ENCODE results near the gene INSL3.
"Not testable (repeated sequence)": the region's sequence is repeated elsewhere in the genome, so short reads cannot be mapped to it uniquely, and the experiment has no call there.

Gene INSL3

DNA sequence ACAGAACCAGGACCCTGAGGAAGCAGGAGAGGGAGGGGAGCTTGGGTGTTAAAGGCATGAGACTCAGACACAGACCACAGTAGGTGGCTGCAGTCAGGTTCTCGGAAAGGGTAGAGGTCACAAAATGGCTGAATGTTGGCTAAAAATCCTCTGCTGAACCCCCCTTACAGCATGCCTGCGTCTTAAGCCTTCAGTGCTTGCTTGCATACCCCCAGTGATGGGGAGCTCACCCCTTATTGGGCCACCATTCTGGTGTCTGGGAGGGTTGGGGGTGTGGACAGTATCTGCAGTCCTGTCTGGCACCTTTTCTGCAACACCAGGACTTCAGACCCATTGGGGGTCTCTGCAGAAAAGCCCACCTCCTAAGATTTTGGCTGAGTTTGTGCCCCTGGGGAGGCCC, 40.5 kb downstream of the INSL3 start:
- no peak for DNase-seq

DNA sequence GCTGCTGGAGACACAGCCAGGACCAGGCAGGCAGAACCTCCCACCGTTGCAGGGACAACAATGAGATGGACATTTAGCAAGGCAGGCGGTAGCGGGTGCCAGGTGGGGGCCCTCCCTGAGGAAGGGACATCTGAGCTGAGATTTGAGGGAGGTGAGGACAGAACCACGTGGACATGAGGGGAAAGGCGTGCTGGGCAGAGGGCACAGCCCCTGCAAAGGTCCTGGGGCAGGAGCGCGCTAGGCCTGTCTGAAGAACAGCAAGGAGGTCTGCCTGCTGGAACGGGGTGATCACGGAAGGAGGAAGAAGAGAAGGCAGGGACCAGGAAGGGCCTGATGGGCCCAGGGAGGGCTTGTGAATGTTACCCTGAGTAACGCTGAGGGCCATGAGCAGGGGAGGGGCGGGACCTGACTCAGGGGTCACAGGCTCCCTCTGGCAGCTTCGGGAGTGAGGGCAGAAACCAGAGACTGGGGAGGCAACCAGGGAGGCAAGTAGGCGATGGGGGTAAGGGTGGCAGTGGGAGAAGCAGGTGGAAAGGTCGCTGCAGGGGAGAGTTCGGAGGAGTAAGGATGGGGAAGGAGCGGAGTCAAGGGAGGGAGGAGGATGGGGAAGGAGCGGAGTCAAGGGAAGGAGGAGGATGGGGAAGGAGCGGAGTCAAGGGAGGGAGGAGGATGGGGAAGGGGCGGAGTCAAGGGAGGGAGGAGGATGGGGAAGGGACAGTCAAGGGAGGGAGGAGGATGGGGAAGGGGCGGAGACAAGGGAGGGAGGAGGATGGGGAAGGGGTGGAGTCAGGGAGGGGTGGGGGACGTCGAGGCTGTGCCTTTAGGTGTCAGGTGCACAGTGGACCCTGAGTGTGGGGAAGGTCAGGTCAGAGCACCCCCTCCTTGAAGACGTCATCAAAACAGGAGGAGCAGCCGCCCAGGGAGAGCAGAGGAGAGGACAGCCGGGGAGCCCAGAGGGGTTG, 42.1 kb downstream of the INSL3 start:
- DNase-seq: no peak

DNA sequence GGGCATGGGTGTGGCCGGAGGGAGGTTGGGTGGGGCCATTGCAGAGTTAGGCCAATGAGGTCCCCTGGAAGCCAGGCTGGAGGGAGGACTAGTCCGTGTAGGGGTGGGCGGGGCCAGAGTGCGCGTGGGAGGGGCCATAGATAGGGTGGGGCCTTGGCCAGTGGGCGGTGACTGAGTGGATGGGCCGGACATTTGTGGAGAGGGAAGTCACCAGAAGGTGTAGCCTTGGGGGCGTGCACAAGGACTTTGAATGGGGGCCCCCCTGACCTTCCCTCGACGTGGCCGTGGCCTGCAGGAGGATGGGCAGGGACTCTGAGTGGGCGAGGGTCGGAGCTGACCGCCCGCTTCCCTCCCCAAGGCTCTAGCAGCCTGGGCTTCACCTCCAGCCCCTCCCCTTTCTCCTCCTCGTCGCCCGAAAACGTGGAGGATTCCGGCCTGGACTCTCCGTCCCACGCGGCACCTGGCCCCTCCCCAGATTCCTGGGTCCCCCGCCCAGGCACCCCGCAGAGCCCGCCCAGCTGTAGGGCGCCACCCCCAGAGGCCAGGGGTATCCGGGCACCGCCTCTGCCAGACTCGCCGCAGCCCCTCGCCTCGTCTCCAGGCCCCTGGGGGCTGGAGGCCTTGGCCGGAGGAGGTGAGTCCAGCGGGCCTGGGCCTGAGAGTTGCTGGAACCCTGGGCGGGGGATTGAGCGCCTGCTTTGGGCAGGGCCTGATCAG, 42.9 kb downstream of the INSL3 start:
- peak; percentile 60 for DNase-seq

DNA sequence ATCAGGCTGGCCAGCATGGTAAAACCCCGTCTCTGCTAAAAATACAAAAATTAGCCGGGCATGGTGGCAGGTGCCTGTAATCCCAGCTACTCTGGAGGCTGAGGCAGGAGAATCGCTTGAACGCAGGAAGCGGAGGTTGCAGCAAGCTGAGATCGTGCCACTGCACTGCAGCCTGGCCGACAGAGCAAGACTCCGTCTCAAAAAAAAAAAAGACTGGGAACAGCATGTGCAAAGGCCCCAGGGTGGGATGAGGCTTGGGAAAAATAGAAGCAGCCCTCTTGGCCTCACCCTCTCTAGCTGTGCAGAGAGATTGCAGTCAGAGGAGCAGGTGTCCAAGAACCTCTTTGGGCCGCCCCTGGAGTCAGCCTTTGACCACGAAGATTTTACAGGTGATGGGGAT, 43.5 kb downstream of the INSL3 start:
- not testable (repeated sequence) for DNase-seq

DNA sequence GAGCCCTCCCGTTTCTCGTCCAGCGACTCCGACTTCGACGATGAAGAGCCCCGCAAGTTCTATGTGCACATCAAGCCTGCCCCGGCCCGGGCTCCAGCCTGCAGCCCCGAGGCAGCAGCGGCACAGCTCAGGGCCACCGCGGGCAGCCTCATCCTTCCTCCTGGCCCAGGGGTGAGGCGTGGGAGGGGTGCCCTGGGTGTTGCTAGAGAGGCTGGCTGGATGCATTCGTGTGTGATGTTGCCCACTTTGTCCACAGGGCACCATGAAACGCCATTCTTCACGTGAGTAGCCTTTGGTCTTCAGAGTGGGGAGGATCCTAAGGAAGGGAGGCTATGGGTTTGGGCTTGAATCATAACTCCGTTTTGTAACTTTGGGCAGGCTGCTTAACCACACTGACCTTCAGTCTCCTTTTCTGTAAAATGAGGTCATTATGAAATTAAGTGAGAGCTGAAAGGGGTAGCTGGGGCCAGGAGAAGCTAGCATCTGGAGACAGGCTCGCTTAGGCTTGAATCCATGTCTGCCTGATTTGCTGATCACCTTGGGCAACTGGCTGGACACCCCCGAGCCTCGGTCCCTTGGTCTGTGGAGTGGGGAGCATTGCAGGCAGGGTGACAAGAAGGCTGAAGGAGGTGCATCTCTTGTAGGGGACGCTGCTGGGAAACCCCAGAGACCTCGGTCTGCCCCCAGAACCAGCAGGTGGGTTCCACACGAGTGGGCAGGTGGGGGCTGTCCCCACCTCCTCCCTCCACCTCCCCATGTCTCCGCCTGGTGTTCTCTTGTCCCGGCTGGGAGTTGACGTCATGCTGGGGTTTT, 45.1 kb downstream of the INSL3 start:
- DNase-seq: no peak

DNA sequence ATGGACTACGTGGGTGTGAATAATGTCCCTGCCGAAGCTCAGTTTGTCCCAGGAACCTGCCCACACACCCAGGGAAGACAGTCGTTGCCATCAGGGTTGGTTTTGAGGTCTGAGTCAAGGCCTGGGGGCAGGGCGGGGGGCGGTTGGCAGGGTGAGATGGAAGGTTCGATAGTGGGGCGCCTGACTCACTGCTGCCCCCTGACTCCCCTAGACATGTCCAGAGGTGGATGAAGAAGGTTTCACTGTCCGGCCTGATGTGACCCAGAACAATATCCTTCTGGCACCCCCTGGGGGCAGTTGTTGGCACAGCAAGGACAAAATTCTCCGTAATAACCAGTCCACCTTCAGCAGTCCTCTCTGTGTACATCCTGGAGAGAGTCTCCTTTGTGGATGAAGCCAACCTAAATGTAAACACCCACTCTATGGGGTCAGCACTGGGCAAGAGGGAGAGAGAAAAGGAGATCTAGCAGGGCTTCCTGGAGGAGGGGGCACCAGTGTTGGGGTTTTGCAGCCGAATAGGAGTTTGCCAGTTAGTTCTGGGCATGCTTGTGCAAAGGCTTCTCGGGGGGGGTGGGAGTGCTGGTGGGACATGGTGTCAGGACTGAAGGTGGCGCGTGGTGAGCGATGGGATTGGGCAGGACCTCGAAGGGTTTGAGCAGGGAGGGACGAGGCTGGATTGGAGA, 45.9 kb downstream of the INSL3 start:
- no peak for DNase-seq

DNA sequence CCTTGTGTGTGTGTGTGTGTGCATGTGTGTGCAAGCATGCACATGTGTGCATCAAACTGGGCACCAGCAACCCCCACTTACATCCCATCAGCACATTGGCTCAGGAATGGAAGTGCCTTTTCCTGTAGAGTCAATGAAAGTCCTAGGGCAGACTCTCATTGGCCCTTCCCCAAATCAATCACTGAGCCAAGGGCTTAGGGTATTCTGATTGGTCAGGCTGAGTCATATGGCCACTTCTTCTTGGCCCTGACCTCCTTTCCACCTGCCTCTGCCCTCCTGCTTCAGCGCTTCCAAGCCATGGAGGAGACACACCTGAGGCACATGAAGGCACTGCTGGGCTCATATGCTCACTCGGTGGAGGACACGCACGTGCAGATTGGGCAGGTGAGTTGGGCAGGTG, 49.1 kb downstream of the INSL3 start:
- DNase-seq: no peak

DNA sequence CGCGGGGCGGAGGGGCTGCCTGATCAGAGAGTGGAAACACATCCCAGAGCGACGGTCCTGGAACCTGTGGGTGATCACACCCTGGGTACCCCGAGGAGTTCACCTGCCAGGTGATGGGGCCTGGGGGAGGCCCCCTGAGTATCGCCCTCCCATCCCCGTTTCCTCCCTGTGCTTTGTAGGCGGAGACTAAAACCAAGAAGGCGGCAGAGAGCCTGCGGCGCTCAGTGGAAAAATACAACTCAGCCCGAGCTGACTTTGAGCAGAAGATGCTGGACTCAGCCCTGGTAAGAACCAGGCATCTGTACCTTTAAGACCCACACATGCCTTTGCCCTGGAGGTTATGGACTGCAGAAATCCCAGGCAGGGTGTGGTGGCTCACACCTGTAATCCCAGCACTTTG, 50.7 kb downstream of the INSL3 start:
- DNase-seq: no peak

DNA sequence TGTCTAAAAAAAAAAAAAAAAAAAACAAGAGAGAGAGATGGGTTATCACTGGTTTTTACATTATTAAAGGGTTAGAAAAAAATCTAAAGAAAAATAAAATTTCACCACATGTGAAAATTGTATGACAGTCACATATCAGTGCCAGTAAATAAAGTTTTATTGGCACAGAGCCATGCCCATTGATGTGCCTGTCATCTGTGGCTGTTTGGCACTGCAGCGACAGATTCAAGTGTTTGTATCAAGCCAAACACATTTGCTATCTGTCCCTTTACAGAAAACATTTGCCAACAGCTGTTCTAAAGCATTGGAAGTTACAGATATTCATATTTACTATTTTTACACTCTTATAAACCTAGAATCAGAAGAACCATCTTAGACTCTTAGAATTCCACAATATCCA, 53.8 kb downstream of the INSL3 start:
- no peak for DNase-seq

DNA sequence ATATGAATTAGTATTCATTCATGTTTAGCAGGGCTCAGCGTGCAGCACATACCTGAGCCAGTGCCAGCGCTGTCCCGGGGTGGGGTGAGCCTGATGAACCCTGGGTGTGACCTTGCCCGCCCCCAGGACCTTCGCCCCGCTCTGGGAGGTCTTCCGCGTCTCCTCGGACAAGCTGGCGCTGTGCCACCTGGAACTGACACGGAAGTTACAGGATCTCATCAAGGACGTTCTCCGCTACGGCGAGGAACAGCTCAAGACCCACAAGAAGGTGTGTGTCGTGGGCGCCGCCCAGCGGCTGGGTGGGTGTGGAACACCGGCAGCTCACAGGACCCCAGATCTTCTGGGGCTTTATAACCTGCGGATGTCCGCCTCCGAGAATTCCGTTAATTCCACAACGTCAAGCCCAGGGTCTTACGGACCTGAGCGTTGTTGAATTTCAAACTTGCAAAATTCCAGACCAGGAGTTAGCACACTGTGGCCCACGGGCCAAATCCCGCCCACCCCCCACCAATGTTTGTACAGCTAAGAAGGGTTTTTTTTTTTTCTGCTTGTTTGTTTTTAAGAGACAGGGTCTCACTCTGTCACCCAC, 54.7 kb downstream of the INSL3 start:
- peak; percentile 88 for DNase-seq
